ENCODE data around the gene CUBN.

CUBN gene

GRCh38 chr10:17010363-17011145, 119.1 kb downstream of the CUBN start:
- no peak for DNase-seq (ENCODE audit: low spot score)

- no peak for DNase-seq (ENCODE audit: low spot score)
Measured at GRCh38 chr10:17009212-17009700, 120.4 kb downstream of the CUBN start.

- DNase-seq (ENCODE audit: low spot score) = no peak
Measured at GRCh38 chr10:17007418-17007770, 122.2 kb downstream of the CUBN start.

GRCh38 chr10:17006631-17007417, 122.8 kb downstream of the CUBN start:
- DNase-seq (ENCODE audit: low spot score) = no peak

GRCh38 chr10:17005621-17006566, 123.7 kb downstream of the CUBN start:
- DNase-seq (ENCODE audit: low spot score) = no peak

- DNase-seq (ENCODE audit: low spot score) = no peak
Measured at GRCh38 chr10:17004801-17005380, 124.7 kb downstream of the CUBN start.

- DNase-seq (ENCODE audit: low spot score) = no peak
Measured at GRCh38 chr10:17003651-17004286, 125.8 kb downstream of the CUBN start.

GRCh38 chr10:17003151-17003550, 126.5 kb downstream of the CUBN start:
- no peak for DNase-seq (ENCODE audit: low spot score)

- no peak for DNase-seq (ENCODE audit: low spot score)
Measured at GRCh38 chr10:17001961-17002749, 127.5 kb downstream of the CUBN start.

- DNase-seq (ENCODE audit: low spot score) = no peak
Measured at GRCh38 chr10:17001297-17001744, 128.3 kb downstream of the CUBN start.

- no peak for DNase-seq (ENCODE audit: low spot score)
Measured at GRCh38 chr10:16999665-17000451, 129.8 kb downstream of the CUBN start.

- DNase-seq (ENCODE audit: low spot score) = no peak
Measured at GRCh38 chr10:16996530-16996964, 133.1 kb downstream of the CUBN start.

- no peak for DNase-seq (ENCODE audit: low spot score)
Measured at GRCh38 chr10:16995867-16996529, 133.6 kb downstream of the CUBN start.

GRCh38 chr10:16993186-16993585, 136.4 kb downstream of the CUBN start:
- DNase-seq (ENCODE audit: low spot score) = no peak

GRCh38 chr10:16992611-16993119, 136.9 kb downstream of the CUBN start:
- DNase-seq (ENCODE audit: low spot score) = no peak

- no peak for DNase-seq (ENCODE audit: low spot score)
Measured at GRCh38 chr10:16991011-16991410, 138.6 kb downstream of the CUBN start.

GRCh38 chr10:16989826-16990293, 139.8 kb downstream of the CUBN start:
- no peak for DNase-seq (ENCODE audit: low spot score)

GRCh38 chr10:16988900-16989299, 140.7 kb downstream of the CUBN start:
- no peak for DNase-seq (ENCODE audit: low spot score)

All from hematopoietic multipotent progenitor cell treated with erythropoietin and hydrocortisone succinate and interleukin-3 and kit ligand, for 17 days (in vitro differentiated cells).